Bladder microvascular endothelial cell (primary cell): Measurements from ENCODE around the gene ILDR1. TPM values are rescaled to one million over a fixed set of nuclear protein-coding genes. Genes with fewer than 3 reads are reported as not detected.

Experiments
- total RNA-seq: library from RNA; depleted of rRNA; stranded (reverse); fragments of >200 nt; gene quantifications from 2 replicates; pipeline ENCODE4 v1.2.3, GENCODE V29; 2014

Gene ILDR1
- not detected in 2 replicates for total RNA-seq

DNA sequence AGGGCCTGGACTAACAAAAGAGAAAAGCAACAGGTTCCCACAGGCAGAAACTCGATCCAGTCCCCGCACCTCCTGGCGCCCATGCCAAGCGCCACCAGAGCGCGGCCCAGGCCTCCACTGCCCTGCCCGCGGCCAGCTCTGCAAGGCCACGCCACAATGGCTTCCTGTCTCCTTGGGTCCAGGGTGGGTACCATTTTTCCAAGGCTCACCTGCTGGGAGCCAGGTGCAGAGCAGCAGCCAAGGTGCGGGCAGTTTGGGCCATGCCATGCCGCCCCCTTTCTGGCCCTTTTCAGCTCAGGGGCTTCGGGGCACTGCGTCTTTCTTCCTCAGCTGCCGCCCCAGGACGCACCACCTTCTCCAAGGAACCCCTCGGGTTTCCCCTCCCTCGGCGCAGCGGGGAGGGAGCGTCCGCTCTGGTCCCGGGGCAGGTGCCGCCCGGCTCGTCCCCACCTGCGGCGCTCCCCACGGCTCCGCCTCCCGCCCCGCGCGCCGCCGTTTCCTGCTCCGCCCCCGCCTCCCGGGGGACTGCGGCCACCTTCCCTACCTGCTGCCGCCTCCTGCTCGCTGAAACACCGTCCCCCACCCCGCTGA is at the start of gene ILDR1:
TSS of gene ILDR1 (minus strand) at position 437 of the 591 bp plus-strand sequence. CDS start at position 267, 170 bp downstream.

DNA sequence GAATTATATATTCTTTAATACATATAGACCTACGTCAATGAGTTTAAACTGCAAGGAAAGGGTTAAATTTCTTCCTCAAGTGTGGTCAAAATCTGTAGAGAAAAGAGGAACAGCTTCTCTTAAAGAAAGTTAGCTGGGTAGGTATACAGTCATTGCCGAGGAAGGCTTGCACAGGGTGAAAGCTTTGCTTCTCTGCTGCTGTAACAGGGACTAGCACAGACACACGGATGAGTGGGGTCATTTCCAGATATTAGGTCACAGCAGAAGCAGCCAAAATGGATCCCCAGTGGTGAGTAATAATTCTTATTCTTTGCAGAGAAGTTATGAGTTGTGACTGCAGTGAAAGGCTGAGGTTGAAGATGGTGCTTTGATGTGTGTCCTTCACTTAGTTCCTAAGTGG is 33.2 kb upstream of the ILDR1 start, which contains the start of gene CD86:
TSS of gene CD86 (plus strand) at position 148 of the 400 bp plus-strand sequence. CDS start at position 276, 128 bp downstream.

Other genes with a start within 250 kb of the ILDR1 start
- 6.3 and 18.4 TPM in 2 replicates for gene IQCB1, start 187.2 kb downstream of the ILDR1 start, total RNA-seq
- 1.1 and 1.5 TPM in 2 replicates for gene EAF2, start 187.0 kb downstream of the ILDR1 start, total RNA-seq
- under 0.01 and 0.31 TPM in 2 replicates for gene SLC15A2, start 127.8 kb downstream of the ILDR1 start, total RNA-seq
- gene CD86, start 33.1 kb upstream of the ILDR1 start, total RNA-seq = not detected in 2 replicates
- not detected in 2 replicates for gene CASR, start 161.4 kb upstream of the ILDR1 start, total RNA-seq